Fibroblast of lung (primary cell): ENCODE results near the gene ITCH. TPM values are rescaled to one million over a fixed set of nuclear protein-coding genes. Genes with fewer than 3 reads are reported as not detected.

Experiments used
- DNase-seq, 2 donors: peaks; one replicate each; pipeline versions ENCODE4 v3.0.0 to v3.0.0-alpha.2; 2010; ENCODE audit warnings: low read depth in 2 of 2
- H2AFZ ChIP-seq: 2 replicates; pipeline ENCODE4 v1.5.1; 2012; ENCODE audit warnings: low read length, control low read depth, inconsistent platforms
- H3K27ac ChIP-seq: 2 replicates; pipeline ENCODE4 v1.5.1; 2011; ENCODE audit warnings: low read length, control low read depth; ENCODE audit not compliant: insufficient read depth
- H3K27me3 ChIP-seq: 2 replicates; pipeline ENCODE4 v1.5.1; 2011; ENCODE audit warnings: mild to moderate bottlenecking, low read length; ENCODE audit not compliant: control insufficient read depth, insufficient read depth
- H3K36me3 ChIP-seq: 2 replicates; pipeline ENCODE4 v1.5.1; 2011; ENCODE audit warnings: low read length; ENCODE audit not compliant: control insufficient read depth, insufficient read depth
- H3K4me1 ChIP-seq: 2 replicates; pipeline ENCODE4 v1.5.1; 2011; ENCODE audit warnings: low read length; ENCODE audit not compliant: control insufficient read depth, insufficient read depth; ENCODE audit errors: extremely low read depth
- H3K4me2 ChIP-seq: 2 replicates; pipeline ENCODE4 v1.5.1; 2011; ENCODE audit warnings: low read length, control low read depth; ENCODE audit not compliant: insufficient read depth; ENCODE audit errors: extremely low read depth
- H3K4me3 ChIP-seq, 4 experiments: fragments of 200-600 bp in 1 of 4; sonication (generic) in 1 of 4; replicated peaks in 1 of 4; 2 replicates each; pipeline ENCODE4 v1.5.1; 2011 to 2016; ENCODE audit warnings: low read length in 4 of 4, low read depth in 3 of 4, mild to moderate bottlenecking in 3 of 4, control low read depth in 2 of 4, inconsistent platforms in 1 of 4, mixed read lengths in 1 of 4; ENCODE audit not compliant: insufficient read depth in 1 of 4; ENCODE audit errors: control extremely low read depth in 1 of 4
- H3K79me2 ChIP-seq: 2 replicates; pipeline ENCODE4 v1.5.1; 2012; ENCODE audit warnings: mild to moderate bottlenecking, low read length, inconsistent platforms; ENCODE audit not compliant: control insufficient read depth, insufficient read depth
- H3K9ac ChIP-seq: 2 replicates; pipeline ENCODE4 v1.5.1; 2011; ENCODE audit warnings: mild to moderate bottlenecking, low read length, control low read depth; ENCODE audit not compliant: insufficient read depth
- H3K9me3 ChIP-seq: 2 replicates; pipeline ENCODE4 v1.5.1; 2012; ENCODE audit warnings: low read depth, low read length; ENCODE audit not compliant: control insufficient read depth, insufficient read depth
- H4K20me1 ChIP-seq: 2 replicates; pipeline ENCODE4 v1.5.1; 2011; ENCODE audit warnings: low read length; ENCODE audit not compliant: control insufficient read depth, insufficient read depth; ENCODE audit errors: extremely low read depth
- EZH2 ChIP-seq: IDR thresholded peaks from 2 replicates; pipeline ENCODE4 v1.5.1; 2012; ENCODE audit warnings: low read length, control low read depth, mild to moderate bottlenecking; ENCODE audit errors: missing control alignments
- polyA plus RNA-seq, 2 donors: library from polyadenylated mRNA; depleted of rRNA in 1 of 2; stranded (reverse) in 1 of 2; unstranded in 1 of 2; fragments of >200 nt; gene quantifications; 2 replicates each; pipeline ENCODE4 v1.2.1, GENCODE V29; 2011 to 2012; ENCODE audit warnings: missing spikeins in 1 of 2
- total RNA-seq: library from RNA; depleted of rRNA; stranded (reverse); fragments of >200 nt; gene quantifications from 2 replicates; pipeline ENCODE4 v1.2.1, GENCODE V29; 2014
- TF ChIP-seq, protein P1 (sequence below), 2 donors: IDR thresholded peaks in 1 of 2; conservative IDR thresholded peaks in 1 of 2; 1 replicate in 1 of 2; 2 replicates in 1 of 2; pipeline ENCODE4 v1.5.1; 2011 to 2012; ENCODE audit warnings: low read length in 2 of 2, control low read depth in 1 of 2, inconsistent platforms in 1 of 2, low read depth in 1 of 2, mild to moderate bottlenecking in 1 of 2

The ITCH gene
- total and polyA plus RNA-seq, 2 donors (not counting 1 experiment from before 2014, with no cell fraction given), result 25.0 to 77.6 TPM

DNA sequence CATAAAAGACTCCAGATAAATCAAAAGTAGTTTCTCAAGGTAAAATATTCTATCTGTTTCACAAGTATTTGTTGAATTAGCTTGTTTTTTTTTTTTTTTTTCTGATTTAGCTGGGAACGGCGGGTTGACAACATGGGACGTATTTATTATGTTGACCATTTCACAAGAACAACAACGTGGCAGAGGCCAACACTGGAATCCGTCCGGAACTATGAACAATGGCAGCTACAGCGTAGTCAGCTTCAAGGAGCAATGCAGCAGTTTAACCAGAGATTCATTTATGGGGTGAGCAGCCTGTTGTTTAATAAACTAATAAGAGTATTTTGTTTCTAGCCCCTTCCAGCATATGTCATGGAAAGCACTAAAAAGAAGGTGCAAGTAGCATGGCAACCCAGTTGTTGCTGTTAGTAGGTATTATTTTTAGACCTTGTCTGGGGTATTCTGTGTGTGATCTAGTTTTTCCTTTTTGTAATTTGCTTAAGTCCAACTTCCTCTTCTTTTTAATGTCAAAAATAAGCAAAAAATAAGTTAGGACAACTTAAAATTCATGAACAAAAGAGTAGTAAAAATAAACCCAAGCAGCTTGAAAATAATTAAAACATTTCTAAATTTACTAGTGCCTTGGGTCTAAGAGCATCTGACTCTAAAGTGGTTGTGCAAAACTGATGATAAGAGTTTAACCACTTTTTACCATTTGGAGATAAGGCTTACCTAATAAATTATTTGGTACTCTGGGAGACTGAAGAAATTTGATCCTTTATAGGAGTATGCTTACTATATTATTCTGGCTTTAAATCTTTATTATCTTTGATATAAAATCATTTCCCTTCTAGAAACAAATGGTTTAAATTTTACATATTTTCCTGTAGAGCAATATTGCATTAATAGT lies 82.3 kb downstream of the ITCH start:
- H4K20me1 ChIP-seq, result no peaks in the 10 kb centered on the region
- H3K4me2 ChIP-seq, result no peak overlapping the region
- H3K9me3 ChIP-seq, result no peaks in the 10 kb centered on the region
- H3K9ac ChIP-seq, result no peak overlapping the region
- peaks cover 13% of the 10 kb centered on the region for H3K36me3 ChIP-seq
- no peak overlapping the region for H3K4me3 ChIP-seq
- DNase-seq, result no peak
- no peaks in the 10 kb centered on the region for H3K4me1 ChIP-seq
- no peak overlapping the region for H3K27ac ChIP-seq
- H3K27me3 ChIP-seq, result no peaks in the 10 kb centered on the region
- no peaks in the 10 kb centered on the region for H3K79me2 ChIP-seq
- TF ChIP-seq, protein P1, sequence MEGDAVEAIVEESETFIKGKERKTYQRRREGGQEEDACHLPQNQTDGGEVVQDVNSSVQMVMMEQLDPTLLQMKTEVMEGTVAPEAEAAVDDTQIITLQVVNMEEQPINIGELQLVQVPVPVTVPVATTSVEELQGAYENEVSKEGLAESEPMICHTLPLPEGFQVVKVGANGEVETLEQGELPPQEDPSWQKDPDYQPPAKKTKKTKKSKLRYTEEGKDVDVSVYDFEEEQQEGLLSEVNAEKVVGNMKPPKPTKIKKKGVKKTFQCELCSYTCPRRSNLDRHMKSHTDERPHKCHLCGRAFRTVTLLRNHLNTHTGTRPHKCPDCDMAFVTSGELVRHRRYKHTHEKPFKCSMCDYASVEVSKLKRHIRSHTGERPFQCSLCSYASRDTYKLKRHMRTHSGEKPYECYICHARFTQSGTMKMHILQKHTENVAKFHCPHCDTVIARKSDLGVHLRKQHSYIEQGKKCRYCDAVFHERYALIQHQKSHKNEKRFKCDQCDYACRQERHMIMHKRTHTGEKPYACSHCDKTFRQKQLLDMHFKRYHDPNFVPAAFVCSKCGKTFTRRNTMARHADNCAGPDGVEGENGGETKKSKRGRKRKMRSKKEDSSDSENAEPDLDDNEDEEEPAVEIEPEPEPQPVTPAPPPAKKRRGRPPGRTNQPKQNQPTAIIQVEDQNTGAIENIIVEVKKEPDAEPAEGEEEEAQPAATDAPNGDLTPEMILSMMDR (conservative IDR thresholded peaks at IDR 0.05 in 1 of 2, IDR thresholded peaks at IDR 0.05 in 1 of 2; ENCODE audit: low read depth in 1 of 2, low read length in 2 of 2), result no peak
- TF ChIP-seq EZH2, result no peak
- no peak overlapping the region for H2AFZ ChIP-seq

DNA sequence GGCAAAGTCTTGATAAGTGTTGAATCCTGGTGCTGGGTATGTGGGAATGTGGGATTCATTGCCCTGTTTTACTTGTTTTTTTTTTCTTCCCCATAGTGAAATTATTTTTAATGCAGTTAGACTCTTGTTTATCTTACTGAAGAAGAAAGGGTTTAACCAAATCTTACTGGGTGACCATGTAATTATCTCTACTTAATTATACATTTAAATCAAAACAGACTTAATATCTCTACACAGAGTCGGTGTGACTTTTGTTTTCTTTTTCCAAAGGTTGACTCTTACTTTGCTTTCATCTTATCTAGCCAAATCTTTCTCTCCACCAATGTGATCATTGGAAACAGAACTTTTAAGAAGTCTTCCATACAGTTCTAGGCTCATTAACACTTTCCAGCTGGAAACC lies 85.4 kb downstream of the ITCH start:
- Histone ChIP-seq H3K9me3 (no peaks in the 10 kb centered on the region), H3K27ac (no peak overlapping the region), H4K20me1 (no peaks in the 10 kb centered on the region), H2AFZ (no peak overlapping the region), H3K9ac (no peak overlapping the region), H3K36me3 (peaks cover 13% of the 10 kb centered on the region), H3K4me3 (no peak overlapping the region), H3K79me2 (no peaks in the 10 kb centered on the region), H3K4me2 (no peak overlapping the region), H3K27me3 (no peaks in the 10 kb centered on the region), H3K4me1 (peaks cover 4% of the 10 kb centered on the region)
- no peak for DNase-seq
- TF ChIP-seq, protein P1 (conservative IDR thresholded peaks at IDR 0.05 in 1 of 2, IDR thresholded peaks at IDR 0.05 in 1 of 2; ENCODE audit: low read depth in 1 of 2, low read length in 2 of 2), result no peak
- TF ChIP-seq EZH2, result no peak

DNA sequence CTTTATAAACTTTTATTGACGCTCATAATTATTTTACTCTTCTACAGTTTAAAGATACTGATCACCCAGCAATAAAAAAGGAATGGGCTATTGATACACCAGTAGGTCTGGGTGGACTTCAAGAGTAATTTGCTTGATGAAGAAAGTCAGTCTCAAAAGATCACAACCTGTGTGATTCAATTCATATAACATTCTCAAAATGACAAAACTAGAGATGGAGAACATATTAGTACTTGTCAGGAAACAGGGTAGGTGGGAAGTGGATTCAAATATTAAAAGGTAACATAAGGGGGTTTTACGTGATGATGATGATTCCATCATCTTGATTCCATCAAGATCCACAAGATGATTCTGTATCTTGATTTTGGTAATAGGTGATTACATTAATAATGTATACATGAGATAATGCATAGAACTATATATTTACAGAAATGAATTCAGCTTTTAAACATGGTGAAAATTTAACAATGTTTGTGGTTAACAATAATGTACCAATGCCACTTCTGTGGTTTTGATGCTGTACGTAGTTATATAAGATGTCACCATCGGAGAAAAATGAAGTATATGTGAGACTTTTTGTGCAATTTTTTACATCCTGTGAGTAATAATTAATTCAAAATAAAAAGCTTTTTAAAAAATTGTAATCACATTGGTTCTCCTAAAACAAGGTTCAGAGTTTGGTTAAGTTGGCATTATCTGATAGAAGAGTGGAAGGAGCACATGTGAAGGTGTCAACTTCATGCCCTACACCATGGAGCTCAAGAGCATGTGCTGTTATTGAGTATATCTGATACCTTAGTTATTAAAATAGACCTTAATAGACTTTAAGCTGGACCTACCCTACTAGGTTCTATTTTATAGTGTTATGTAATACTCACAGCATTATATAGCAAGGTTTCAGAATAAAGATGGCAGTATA lies 86.9 kb downstream of the ITCH start:
- Histone ChIP-seq H3K4me3 (no peak overlapping the region), H3K27me3 (no peaks in the 10 kb centered on the region), H3K9me3 (no peaks in the 10 kb centered on the region), H3K27ac (no peak overlapping the region), H3K36me3 (peaks cover 8% of the 10 kb centered on the region), H3K4me1 (peaks cover 4% of the 10 kb centered on the region), H3K79me2 (no peaks in the 10 kb centered on the region), H2AFZ (no peak overlapping the region), H3K9ac (no peak overlapping the region), H4K20me1 (no peaks in the 10 kb centered on the region), H3K4me2 (no peak overlapping the region)
- no peak for DNase-seq
- no peak for TF ChIP-seq EZH2
- TF ChIP-seq, protein P1 (conservative IDR thresholded peaks at IDR 0.05 in 1 of 2, IDR thresholded peaks at IDR 0.05 in 1 of 2; ENCODE audit: low read depth in 1 of 2, low read length in 2 of 2), result no peak
